ENCODE measurements around the gene AQP12B. TPM values are rescaled to one million over a fixed set of nuclear protein-coding genes. Genes with fewer than 3 reads are reported as not detected.

The AQP12B gene
- total RNA-seq, 1 experiment from 2014 or later: not detected

GRCh38 chr2:240642061-240642805 is 40.5 kb downstream of the AQP12B start:
- no peak overlapping the region for H4K8ac ChIP-seq (replicated peaks; ENCODE audit: insufficient read length, low read depth, low read length)
- no peak overlapping the region for H3K56ac ChIP-seq (ENCODE audit: insufficient read length, low read depth, low read length)
- Mint-ChIP-seq H3K27me3 (ENCODE audit: low read depth) (peaks cover 38% of the 10 kb centered on the region), H3K9me3 (peaks cover under 1 to 8% of the 10 kb centered on the region in 2 experiments; a peak in 4 of 5 replicates), H3K36me3 (ENCODE audit: insufficient read depth in 1 of 3, low read depth in 3 of 3) (no peaks in the 10 kb centered on the region; a peak in 1 of 7 replicates), H3K4me1 (peaks cover 0 to 3% of the 10 kb centered on the region in 2 experiments; a peak in 1 of 4 replicates), H3K27ac (no peak overlapping the region), H3K4me3 (no peak overlapping the region)
- H2BK5ac ChIP-seq (ENCODE audit: insufficient read length, low read length): no peak overlapping the region
- H3K79me2 ChIP-seq (ENCODE audit: insufficient read depth, low read length): no peaks in the 10 kb centered on the region
- no peaks in the 10 kb centered on the region for H3K23me2 ChIP-seq (ENCODE audit: insufficient read length, low read depth, low read length, poor library complexity, severe bottlenecking)
- H3K4me1 ChIP-seq (ENCODE audit: insufficient read depth, low read length): no peaks in the 10 kb centered on the region
- no peak overlapping the region for H2AK5ac ChIP-seq (ENCODE audit: insufficient read length, low read length)
- no peak overlapping the region for H2BK12ac ChIP-seq (ENCODE audit: insufficient read length, low read depth, low read length)
- TF ChIP-seq, protein P1, sequence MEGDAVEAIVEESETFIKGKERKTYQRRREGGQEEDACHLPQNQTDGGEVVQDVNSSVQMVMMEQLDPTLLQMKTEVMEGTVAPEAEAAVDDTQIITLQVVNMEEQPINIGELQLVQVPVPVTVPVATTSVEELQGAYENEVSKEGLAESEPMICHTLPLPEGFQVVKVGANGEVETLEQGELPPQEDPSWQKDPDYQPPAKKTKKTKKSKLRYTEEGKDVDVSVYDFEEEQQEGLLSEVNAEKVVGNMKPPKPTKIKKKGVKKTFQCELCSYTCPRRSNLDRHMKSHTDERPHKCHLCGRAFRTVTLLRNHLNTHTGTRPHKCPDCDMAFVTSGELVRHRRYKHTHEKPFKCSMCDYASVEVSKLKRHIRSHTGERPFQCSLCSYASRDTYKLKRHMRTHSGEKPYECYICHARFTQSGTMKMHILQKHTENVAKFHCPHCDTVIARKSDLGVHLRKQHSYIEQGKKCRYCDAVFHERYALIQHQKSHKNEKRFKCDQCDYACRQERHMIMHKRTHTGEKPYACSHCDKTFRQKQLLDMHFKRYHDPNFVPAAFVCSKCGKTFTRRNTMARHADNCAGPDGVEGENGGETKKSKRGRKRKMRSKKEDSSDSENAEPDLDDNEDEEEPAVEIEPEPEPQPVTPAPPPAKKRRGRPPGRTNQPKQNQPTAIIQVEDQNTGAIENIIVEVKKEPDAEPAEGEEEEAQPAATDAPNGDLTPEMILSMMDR (conservative IDR thresholded peaks at IDR 0.05): no peak
- no peak overlapping the region for H3K18ac ChIP-seq (ENCODE audit: insufficient read length, low read depth, low read length)
- H3K14ac ChIP-seq (ENCODE audit: insufficient read depth, low read length): no peak overlapping the region
- no peak overlapping the region for H2BK15ac ChIP-seq (ENCODE audit: low read depth, low read length)
- H3T11ph ChIP-seq (ENCODE audit: low read length): no peak overlapping the region
- no peak overlapping the region for H4K91ac ChIP-seq (ENCODE audit: insufficient read length, low read depth, low read length)
- WGBS (ENCODE audit: extremely low coverage, insufficient read length, low lambda C conversion rate): no CpG with 5 or more reads among the region's 36 CpGs
- no peak overlapping the region for H3K9ac ChIP-seq (ENCODE audit: extremely low read depth, insufficient read length, low read length)
- no peaks in the 10 kb centered on the region for H3K9me3 ChIP-seq (ENCODE audit: control insufficient read depth, low read depth, low read length)
- no peak overlapping the region for H3K23ac ChIP-seq (ENCODE audit: insufficient read length, low read depth, low read length)
- H2BK20ac ChIP-seq (ENCODE audit: low read depth, low read length, poor library complexity, severe bottlenecking): no peak overlapping the region
- no peaks in the 10 kb centered on the region; the same call in 1 of the 2 replicates for H3K27me3 ChIP-seq (ENCODE audit: insufficient read depth, low read length)
- H2BK120ac ChIP-seq (ENCODE audit: low read depth, low read length, poor library complexity, severe bottlenecking): no peak overlapping the region
- no peak for DNase-seq
- H3K27ac ChIP-seq (ENCODE audit: insufficient read length, low read depth, low read length): no peak overlapping the region
- no peaks in the 10 kb centered on the region for H3K79me1 ChIP-seq (ENCODE audit: insufficient read depth, low read depth, low read length, poor library complexity, severe bottlenecking)
- no peak overlapping the region for H3K4ac ChIP-seq (ENCODE audit: low read depth, low read length)
- H2AFZ ChIP-seq (ENCODE audit: low read length): no peak overlapping the region
- no peaks in the 10 kb centered on the region for H4K20me1 ChIP-seq (ENCODE audit: control insufficient read depth, insufficient read depth, insufficient read length)
- no peak overlapping the region for H3K4me2 ChIP-seq (ENCODE audit: insufficient read depth, insufficient read length, low read length)
- no peak overlapping the region for H4K5ac ChIP-seq (ENCODE audit: insufficient read length, low read depth, low read length)
